GM19193 (cell line): Measurements from ENCODE around the gene MED20.

Source experiments
- POLR2A ChIP-seq: IDR thresholded peaks from 4 replicates; pipeline ENCODE4 v1.6.1; 2011; ENCODE audit not compliant: insufficient read depth, insufficient read length; ENCODE audit errors: extremely low read depth

The MED20 gene

GRCh38 chr6:41920921-41921711, at the start of gene MED20, which contains the start of gene BYSL:
TSS of gene MED20 (minus strand) at chr6:41921139. CDS start at chr6:41921018, 121 bp downstream.
TSS of gene BYSL (plus strand) at chr6:41921499. CDS start at chr6:41921563, 64 bp downstream.
- peak; percentile 57 for TF ChIP-seq POLR2A

GRCh38 chr6:41970436-41970846, 49.5 kb upstream of the MED20 start:
- no peak for TF ChIP-seq POLR2A

- TF ChIP-seq POLR2A, result no peak
Observed at GRCh38 chr6:41967312-41968287, 46.7 kb upstream of the MED20 start.

- no peak for TF ChIP-seq POLR2A
Observed at GRCh38 chr6:41966961-41967311, 46.0 kb upstream of the MED20 start.

GRCh38 chr6:41966214-41966920, 45.4 kb upstream of the MED20 start:
- TF ChIP-seq POLR2A, result no peak

GRCh38 chr6:41965429-41966213, 44.7 kb upstream of the MED20 start:
- no peak for TF ChIP-seq POLR2A

GRCh38 chr6:41964201-41964887, 43.4 kb upstream of the MED20 start:
- no peak for TF ChIP-seq POLR2A

GRCh38 chr6:41963371-41963770, 42.4 kb upstream of the MED20 start:
- TF ChIP-seq POLR2A, result no peak

- TF ChIP-seq POLR2A, result no peak
Observed at GRCh38 chr6:41960028-41960427, 39.1 kb upstream of the MED20 start.

- TF ChIP-seq POLR2A, result no peak
Observed at GRCh38 chr6:41958022-41958856, 37.3 kb upstream of the MED20 start.

- TF ChIP-seq POLR2A, result no peak
Observed at GRCh38 chr6:41957117-41957516, 36.2 kb upstream of the MED20 start.

- TF ChIP-seq POLR2A, result no peak
Observed at GRCh38 chr6:41955412-41955811, 34.5 kb upstream of the MED20 start.

- no peak for TF ChIP-seq POLR2A
Observed at GRCh38 chr6:41954668-41955067, 33.7 kb upstream of the MED20 start.
